Fibroblast of peridontal ligament (primary cell): Measurements from ENCODE around the gene ALX3.
A peak's percentile ranks its signal among the peaks of the same experiment; 100 is the strongest.
"Not testable (repeated sequence)": the region's sequence is repeated elsewhere in the genome, so short reads cannot be mapped to it uniquely, and the experiment has no call there.

ENCODE experiments used
- DNase-seq: peaks from one replicate; pipeline ENCODE4 v3.0.0-alpha.2; 2010; ENCODE audit errors: extremely low read depth

The ALX3 gene

GRCh38 chr1:110047463-110047862, 23.0 kb downstream of the ALX3 start:
- DNase-seq: no peak

GRCh38 chr1:110043016-110043415, 27.5 kb downstream of the ALX3 start:
- no peak for DNase-seq

DNA sequence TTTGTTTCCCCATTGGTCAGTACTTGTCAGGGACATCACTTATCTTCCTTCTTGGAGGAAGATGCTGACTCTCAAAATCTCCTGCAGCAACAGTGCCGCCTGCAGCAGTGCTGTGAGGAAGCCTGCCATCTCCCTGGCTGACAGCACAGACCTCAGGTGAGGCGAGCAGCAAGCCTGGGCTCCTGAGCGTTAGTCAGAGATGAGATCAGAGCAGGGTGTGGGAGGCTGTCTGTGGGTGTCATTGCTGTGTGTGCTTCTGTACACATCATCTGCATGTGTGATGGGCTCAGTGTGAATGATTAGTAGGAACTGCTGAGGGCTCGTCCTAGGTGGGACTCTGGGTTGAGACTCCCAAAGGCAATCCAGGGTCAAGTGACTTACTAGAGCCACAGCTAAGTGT, 29.9 kb downstream of the ALX3 start:
- no peak for DNase-seq

- DNase-seq: no peak
These were observed 30.8 kb downstream of the ALX3 start for GRCh38 chr1:110039641-110040040.

DNA sequence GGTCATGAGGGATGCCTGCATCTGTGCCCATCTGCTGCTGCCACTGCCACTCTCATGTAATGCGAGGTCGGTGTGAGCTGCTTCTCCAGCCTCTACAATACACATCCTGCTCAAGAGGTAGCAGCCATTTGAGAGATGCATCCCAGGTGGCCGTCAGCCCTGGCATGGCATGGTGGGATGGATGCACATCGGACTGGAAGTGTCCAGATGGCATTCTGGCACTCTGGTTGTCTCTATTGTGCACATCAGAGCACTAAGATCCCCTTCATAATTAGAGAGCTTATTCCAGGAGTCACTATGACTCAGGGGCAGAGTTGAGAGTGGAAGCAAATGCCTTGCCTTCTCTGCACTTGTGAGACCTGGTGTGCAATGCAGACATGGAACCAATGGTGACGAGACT, 32.2 kb downstream of the ALX3 start:
- DNase-seq: no peak

DNA sequence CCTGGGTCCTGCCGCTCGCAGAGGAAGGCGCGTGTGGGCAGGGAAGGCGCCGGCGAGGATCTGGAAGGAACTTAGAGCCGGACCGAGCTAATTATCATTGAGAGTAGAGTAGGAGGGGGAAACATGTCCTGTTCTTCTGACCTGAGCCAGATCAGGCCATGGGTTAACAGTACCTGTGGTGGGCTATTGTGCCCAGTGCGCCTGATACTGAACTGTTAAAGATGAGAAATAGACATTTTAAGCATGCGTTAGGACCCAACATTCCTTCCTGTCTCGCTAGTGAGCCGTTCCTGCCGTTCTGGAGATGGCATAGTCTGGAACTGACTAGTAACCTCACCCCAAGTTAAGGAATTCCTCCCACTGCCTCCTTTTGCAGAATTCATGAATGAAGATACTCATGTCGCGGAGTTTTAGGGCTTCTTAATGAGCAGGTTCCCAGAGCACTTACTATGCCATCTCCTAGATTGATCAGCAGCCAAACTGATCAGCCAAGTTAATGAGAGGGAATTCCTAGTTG, 35.2 kb downstream of the ALX3 start:
- DNase-seq: peak; percentile 21

DNA sequence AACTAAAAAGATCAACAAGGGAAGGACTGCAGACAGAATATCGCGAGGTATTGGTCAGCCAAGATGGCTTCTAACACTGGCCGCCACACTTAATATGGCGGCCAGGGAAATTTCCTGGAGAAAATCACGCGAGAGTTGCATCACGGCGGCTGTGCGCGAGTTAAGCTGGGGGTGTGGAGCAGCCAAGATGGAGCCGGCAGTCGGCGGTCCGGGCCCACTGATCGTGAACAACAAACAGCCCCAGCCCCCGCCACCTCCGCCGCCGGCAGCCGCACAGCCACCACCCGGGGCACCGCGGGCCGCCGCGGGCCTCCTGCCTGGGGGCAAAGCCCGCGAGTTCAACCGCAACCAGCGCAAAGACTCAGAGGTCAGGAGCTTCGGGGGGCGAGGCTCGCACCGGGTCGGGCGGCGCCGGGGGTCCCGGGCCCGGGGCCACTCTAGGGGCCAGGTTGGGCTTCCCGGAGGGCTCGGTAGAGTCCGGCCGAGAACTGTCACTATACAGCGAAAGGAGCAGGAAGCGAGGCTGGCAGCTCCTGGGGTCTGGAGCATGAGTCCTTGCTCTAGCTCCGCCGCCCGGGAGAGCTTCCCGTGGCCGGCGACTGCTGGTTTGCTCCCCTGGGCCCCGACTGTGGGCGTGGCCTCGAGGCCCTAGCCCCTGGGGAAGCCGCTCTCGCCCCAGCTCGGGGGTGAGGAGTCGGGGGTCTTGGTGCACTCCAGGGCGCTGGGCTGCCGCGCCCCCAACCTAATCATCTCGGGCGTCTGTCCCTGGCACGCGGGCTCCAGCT, 35.8 kb downstream of the ALX3 start, which contains the start of gene STRIP1:
Gene STRIP1, plus strand, starts transcription at position 174 of the 785 bp plus-strand sequence. Its CDS starts 14 bp downstream, at position 188.
- peak; percentile 99 for DNase-seq

- no peak for DNase-seq
These were observed 36.4 kb downstream of the ALX3 start for GRCh38 chr1:110034040-110034450.

- no peak for DNase-seq
These were observed 37.1 kb downstream of the ALX3 start for GRCh38 chr1:110033421-110033820.

GRCh38 chr1:110032327-110032726, 38.1 kb downstream of the ALX3 start:
- DNase-seq: no peak

DNA sequence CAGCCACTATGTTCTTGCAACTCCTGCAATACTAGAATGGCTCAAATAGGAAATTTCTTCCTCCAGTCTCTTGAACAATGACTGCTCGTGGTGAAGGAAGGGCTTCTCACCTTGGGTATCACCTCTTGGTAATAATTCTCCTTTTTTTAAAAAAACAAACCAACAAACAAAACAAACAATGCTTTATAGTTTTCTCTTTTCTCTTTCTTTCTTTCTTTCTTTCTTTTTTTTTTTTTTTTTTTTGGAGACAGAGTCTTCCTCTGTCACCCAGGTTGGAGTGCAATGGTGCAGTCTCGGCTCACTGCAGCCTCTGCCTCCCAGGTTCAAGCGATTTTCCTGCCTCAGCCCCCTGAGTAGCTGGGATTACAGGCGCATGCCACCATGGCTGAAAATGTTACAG, 39.8 kb downstream of the ALX3 start:
- not testable (repeated sequence) for DNase-seq

GRCh38 chr1:110024613-110025012, 45.9 kb downstream of the ALX3 start:
- no peak for DNase-seq

DNA sequence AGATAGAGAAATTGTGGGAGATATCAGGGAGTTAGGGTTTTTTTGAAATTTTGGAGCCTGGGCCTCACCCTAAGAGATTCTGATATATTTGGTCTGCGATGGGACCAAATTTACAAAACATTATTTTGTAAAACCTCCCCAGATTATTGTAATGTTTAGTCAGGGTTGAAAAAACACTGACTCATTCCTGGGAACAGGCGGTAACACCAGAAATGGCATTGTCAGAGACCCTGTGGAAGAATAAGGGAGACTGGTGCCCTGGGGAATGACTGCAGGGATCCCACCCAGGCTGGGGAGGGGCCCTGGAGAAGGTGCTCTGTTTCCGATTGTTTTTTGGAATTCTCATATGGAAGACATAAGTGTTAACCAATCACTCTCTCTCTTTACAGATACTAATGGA, 49.2 kb downstream of the ALX3 start:
- no peak for DNase-seq

GRCh38 chr1:110019770-110020169, 50.7 kb downstream of the ALX3 start:
- no peak for DNase-seq

GRCh38 chr1:110018396-110018795, 52.1 kb downstream of the ALX3 start:
- DNase-seq: no peak

DNA sequence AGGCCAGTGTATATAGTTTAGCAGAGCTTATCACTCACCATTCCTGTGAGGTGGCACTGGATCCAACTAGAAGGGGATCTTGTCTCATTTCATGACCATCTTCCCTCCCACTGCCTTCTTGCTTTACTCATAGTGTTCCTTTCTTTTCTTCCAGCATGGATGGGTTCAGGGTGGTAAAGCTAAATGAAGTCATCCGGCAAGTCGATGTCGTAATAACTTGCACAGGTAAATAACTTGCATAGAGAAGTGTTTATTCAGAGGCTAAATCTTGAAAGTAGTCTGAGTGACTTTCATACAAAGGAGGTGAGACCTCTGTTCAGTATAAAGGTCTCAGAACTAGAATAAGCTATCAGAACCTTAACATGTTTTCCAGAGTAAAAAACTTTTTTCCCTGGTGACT, 52.7 kb downstream of the ALX3 start:
- DNase-seq: no peak

- no peak for DNase-seq
These were observed 58.2 kb downstream of the ALX3 start for GRCh38 chr1:110012100-110012780.

DNA sequence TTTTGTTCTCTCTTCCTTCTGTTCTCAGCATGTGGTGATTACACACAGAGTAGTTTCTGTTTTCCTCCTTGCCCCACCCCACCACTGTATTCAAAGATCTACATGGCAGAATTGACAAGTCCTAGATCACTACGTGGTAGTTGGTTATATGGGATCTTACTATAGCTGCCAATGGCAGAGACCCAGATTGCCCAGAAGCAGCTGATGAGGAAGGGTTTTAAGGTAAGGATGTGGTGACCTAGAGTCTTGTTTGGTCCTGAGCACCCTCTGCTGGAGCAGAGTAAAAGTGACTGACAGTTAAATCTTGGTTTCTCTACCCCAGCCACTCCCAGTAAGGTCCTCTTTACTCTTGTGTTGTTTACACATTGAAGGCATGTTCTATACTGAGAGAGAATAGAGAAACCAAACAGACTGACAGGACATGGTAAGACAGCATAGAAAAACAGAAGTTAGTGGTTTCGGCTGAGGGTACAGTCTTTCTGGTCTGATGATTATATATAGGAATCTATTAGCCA, 58.9 kb downstream of the ALX3 start:
- DNase-seq: peak; percentile 77
